GM23338 (cell line): ENCODE results near the gene TIMM44. TPM values are rescaled to one million over a fixed set of nuclear protein-coding genes. Genes with fewer than 3 reads are reported as not detected.
A peak's percentile ranks its signal among the peaks of the same experiment; 100 is the strongest.

ENCODE experiments used
- ATAC-seq: fragments of 200-7000 bp; cut with Tn5 transposase; 3 replicates; pipeline ENCODE4 v1.9.1; 2020
- DNase-seq: peaks from one replicate; pipeline ENCODE4 v3.0.0-alpha.2; 2015; ENCODE audit warnings: low spot score
- H2AFZ ChIP-seq: fragments of 200-600 bp; sonication (generic); 2 replicates; pipeline ENCODE4 v1.8.0; 2016; ENCODE audit warnings: antibody characterized with exemption, mild to moderate bottlenecking, moderate library complexity
- H3F3A ChIP-seq: fragments of 200-600 bp; sonication (generic); replicated peaks from 2 replicates; pipeline ENCODE4 v1.8.0; 2017; ENCODE audit warnings: antibody characterized with exemption, mixed run types, low read depth
- H3K27ac ChIP-seq: fragments of 200-600 bp; sonication (generic); 2 replicates; pipeline ENCODE4 v1.6.1; 2016; ENCODE audit warnings: low read depth
- H3K27me3 ChIP-seq: fragments of 200-600 bp; sonication (generic); 2 replicates; pipeline ENCODE4 v1.8.0; 2016; ENCODE audit warnings: mild to moderate bottlenecking, mixed run types, moderate library complexity; ENCODE audit not compliant: insufficient read depth
- H3K36me3 ChIP-seq: fragments of 200-600 bp; sonication (generic); 2 replicates; pipeline ENCODE4 v1.8.0; 2016; ENCODE audit warnings: mild to moderate bottlenecking; ENCODE audit not compliant: insufficient read depth
- H3K4me1 ChIP-seq: fragments of 200-600 bp; sonication (generic); 2 replicates; pipeline ENCODE4 v1.8.0; 2016; ENCODE audit warnings: mild to moderate bottlenecking, moderate library complexity; ENCODE audit not compliant: insufficient read depth
- H3K4me2 ChIP-seq: fragments of 200-600 bp; sonication (generic); 2 replicates; pipeline ENCODE4 v1.7.1; 2017; ENCODE audit warnings: mixed run types
- H3K4me3 ChIP-seq: fragments of 200-600 bp; sonication (generic); 2 replicates; pipeline ENCODE4 v1.6.1; 2016; ENCODE audit warnings: mixed run types
- H3K79me2 ChIP-seq: fragments of 200-600 bp; sonication (generic); replicated peaks from 2 replicates; pipeline ENCODE4 v1.8.0; 2017; ENCODE audit warnings: mild to moderate bottlenecking; ENCODE audit not compliant: insufficient read depth
- H3K9me2 ChIP-seq: fragments of 200-600 bp; sonication (generic); 2 replicates; pipeline ENCODE4 v1.8.0; 2017; ENCODE audit not compliant: insufficient read depth
- H4K20me1 ChIP-seq: fragments of 200-600 bp; sonication (generic); replicated peaks from 2 replicates; pipeline ENCODE4 v1.8.0; 2017; ENCODE audit warnings: mild to moderate bottlenecking; ENCODE audit not compliant: insufficient read depth
- H3K27ac Mint-ChIP-seq: 2 replicates; pipeline ENCODE4 v1.8.0; 2020; ENCODE audit warnings: inconsistent platforms, mild to moderate bottlenecking, moderate library complexity, mixed read lengths
- H3K27me3 Mint-ChIP-seq: 3 replicates; pipeline ENCODE4 v1.8.0; 2022; ENCODE audit warnings: low read depth, mild to moderate bottlenecking, moderate library complexity, mixed read lengths, inconsistent platforms; ENCODE audit not compliant: insufficient read depth, poor library complexity
- H3K36me3 Mint-ChIP-seq: 3 replicates; pipeline ENCODE4 v1.8.0; 2021; ENCODE audit warnings: low read depth, mild to moderate bottlenecking, inconsistent platforms, moderate library complexity, mixed read lengths
- H3K4me1 Mint-ChIP-seq: 3 replicates; pipeline ENCODE4 v1.8.0; 2020; ENCODE audit warnings: mild to moderate bottlenecking, inconsistent platforms, mixed read lengths
- H3K4me3 Mint-ChIP-seq: 3 replicates; pipeline ENCODE4 v1.8.0; 2021; ENCODE audit warnings: moderate library complexity, mild to moderate bottlenecking, inconsistent platforms, mixed read lengths
- H3K9me3 Mint-ChIP-seq: 3 replicates; pipeline ENCODE4 v1.8.0; 2020; ENCODE audit warnings: moderate library complexity, mild to moderate bottlenecking, inconsistent platforms, mixed read lengths
- CREB1 ChIP-seq: fragments of 250-450 bp; sonication (Bioruptor Pico); IDR thresholded peaks from 2 replicates; pipeline ENCODE4 v1.5.0; 2020; ENCODE audit warnings: low read depth, mild to moderate bottlenecking, moderate library complexity
- EZH2phosphoT487 ChIP-seq: fragments of 200-600 bp; sonication (generic); IDR thresholded peaks from one replicate; pipeline ENCODE4 v1.8.1; 2018; ENCODE audit warnings: antibody characterized with exemption; ENCODE audit not compliant: unreplicated experiment
- JUNB ChIP-seq: IDR thresholded peaks from one replicate; pipeline ENCODE4 v1.6.1; 2016; ENCODE audit warnings: antibody characterized with exemption; ENCODE audit not compliant: unreplicated experiment
- NANOG ChIP-seq: IDR thresholded peaks from 2 replicates; pipeline ENCODE4 v1.6.1; 2016; ENCODE audit warnings: antibody characterized with exemption, borderline replicate concordance
- ZNF114 ChIP-seq: fragments of 250-450 bp; sonication (Bioruptor Pico); IDR thresholded peaks from 2 replicates; pipeline ENCODE4 v1.5.0; 2020; ENCODE audit warnings: mild to moderate bottlenecking, moderate library complexity
- ZNF331 ChIP-seq: fragments of 250-450 bp; sonication (Bioruptor Pico); IDR thresholded peaks from 2 replicates; pipeline ENCODE4 v1.5.0; 2020; ENCODE audit warnings: low read depth, mild to moderate bottlenecking, moderate library complexity
- polyA plus RNA-seq: library from polyadenylated mRNA; unstranded; fragments of >200 nt; fragmentation: Nextera tagmentation; extraction: Ambion mirVana; gene quantifications from 2 replicates; pipeline ENCODE4 v1.2.1, GENCODE V29; 2016
- total RNA-seq: library from RNA; depleted of rRNA; stranded (reverse); fragments of >200 nt; shearing (Covaris generic); gene quantifications from 2 replicates; pipeline ENCODE4 v1.2.3, GENCODE V29; 2014
- TF ChIP-seq, protein P1 (sequence below): fragments of 250-450 bp; sonication (Bioruptor Pico); IDR thresholded peaks from 2 replicates; pipeline ENCODE4 v1.5.0; 2020; ENCODE audit warnings: mild to moderate bottlenecking, moderate library complexity
- TF ChIP-seq, protein P2 (sequence below): IDR thresholded peaks from 2 replicates; pipeline ENCODE4 v1.6.1; 2016; ENCODE audit warnings: antibody characterized with exemption
- TF ChIP-seq, protein P3 (sequence below), 2 experiments: fragments of 200-600 bp in 1 of 2; sonication (generic) in 1 of 2; conservative IDR thresholded peaks; 2 replicates each; pipeline versions ENCODE4 v1.5.1 to v1.6.1; 2016 to 2017; ENCODE audit warnings: antibody characterized with exemption in 2 of 2, low read depth in 2 of 2, mild to moderate bottlenecking in 2 of 2, moderate library complexity in 1 of 2

The TIMM44 gene
- total and polyA plus RNA-seq, 2 experiments from 2014 or later = 125 to 128 TPM

DNA sequence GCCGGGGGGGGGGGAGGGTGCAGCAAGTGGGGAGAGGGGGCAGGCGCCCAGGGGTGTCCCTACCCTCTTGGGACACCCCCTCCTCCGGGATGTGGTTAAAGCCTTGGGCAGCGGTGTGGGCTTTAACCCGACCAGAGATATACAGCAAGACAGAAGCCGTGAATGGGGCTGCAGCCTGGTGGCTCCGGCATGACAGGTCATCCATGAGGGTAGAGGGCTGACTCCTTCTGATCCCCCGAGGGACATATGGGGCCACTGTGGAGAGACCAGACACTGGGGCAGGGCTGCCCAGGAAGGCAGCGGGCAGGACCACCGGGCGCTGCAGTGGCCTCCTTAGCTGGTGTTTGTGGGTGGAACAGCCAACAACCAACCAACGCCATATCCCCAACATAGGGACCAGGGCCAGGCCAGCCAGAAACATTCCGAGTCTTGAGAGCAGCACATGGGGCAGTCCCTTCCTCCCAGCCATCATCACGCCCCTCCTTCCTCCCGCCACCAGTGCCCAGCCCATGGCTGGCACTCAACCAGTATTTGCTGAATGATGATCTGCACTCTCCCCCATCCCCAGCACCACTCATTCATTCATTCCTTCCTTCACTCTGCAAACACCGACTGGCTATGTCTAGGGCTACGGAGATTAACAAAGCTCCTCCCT lies 43.8 kb upstream of the TIMM44 start (continued):
- TF ChIP-seq NANOG = no peak
- TF ChIP-seq CREB1 (CRISPR knock-in tag) = no peak

DNA sequence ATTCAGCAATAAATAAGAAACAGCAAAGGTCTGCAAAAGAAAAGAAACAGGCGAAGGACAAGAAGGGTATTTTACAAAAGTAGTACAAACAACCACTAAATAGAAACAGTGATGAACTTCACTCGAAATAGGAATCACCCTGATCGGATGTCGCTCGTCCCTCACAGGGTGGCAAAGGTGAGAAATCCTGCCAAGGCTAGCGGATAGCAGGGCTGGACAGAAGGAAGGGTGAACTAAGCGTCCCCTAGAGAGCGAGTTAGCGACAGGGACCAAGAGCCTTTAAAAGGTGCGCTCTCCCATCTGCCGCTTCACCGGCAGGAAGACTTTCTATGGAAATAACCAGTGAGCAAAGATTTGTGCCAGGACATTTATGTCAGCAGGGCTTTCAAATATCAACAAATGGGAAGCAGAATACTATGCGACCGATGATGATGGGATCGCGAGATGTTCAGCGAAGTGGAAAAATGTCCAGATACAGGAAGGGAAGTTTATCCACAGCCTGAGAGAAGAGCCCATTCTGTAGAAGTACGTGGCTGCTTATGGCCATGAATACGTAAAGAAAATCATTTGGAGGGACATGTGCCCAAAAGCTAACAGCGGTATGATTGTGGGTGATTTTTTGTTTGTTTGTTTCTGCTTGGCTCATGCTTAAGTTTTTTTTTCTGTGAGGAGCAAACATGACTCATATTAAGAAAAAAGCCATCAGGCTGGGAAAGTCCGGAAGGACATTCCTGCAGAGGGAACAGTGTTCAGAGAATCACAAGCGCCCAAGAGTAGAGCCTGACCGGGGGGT lies 43.1 kb upstream of the TIMM44 start:
- peaks cover 44% of the 10 kb centered on the region for H4K20me1 ChIP-seq
- no peaks in the 10 kb centered on the region for H3K9me3 Mint-ChIP-seq
- H3K4me3 Mint-ChIP-seq = no peak overlapping the region
- no peak overlapping the region for H2AFZ ChIP-seq
- H3K27me3 Mint-ChIP-seq = peaks cover 4% of the 10 kb centered on the region
- H3K27ac ChIP-seq = 0 out of 2 replicates have a peak overlapping the region, but pooled peaks have one; percentile 26
- ATAC-seq (no peak), DNase-seq (no peak)
- H3K36me3 ChIP-seq = peaks cover 29% of the 10 kb centered on the region
- H3K4me2 ChIP-seq = no peak overlapping the region
- H3K27me3 ChIP-seq = no peaks in the 10 kb centered on the region
- peak overlapping the region; percentile 78 for H3K27ac Mint-ChIP-seq
- H3K36me3 Mint-ChIP-seq = peaks cover 71% of the 10 kb centered on the region
- no peaks in the 10 kb centered on the region; the same call in 2 of the 3 replicates for H3K4me1 Mint-ChIP-seq
- no peaks in the 10 kb centered on the region for H3K9me2 ChIP-seq
- H3F3A ChIP-seq = peaks cover 7% of the 10 kb centered on the region; the same call in 1 of the 2 replicates
- H3K79me2 ChIP-seq = peaks cover 83% of the 10 kb centered on the region
- TF ChIP-seq, protein P1, sequence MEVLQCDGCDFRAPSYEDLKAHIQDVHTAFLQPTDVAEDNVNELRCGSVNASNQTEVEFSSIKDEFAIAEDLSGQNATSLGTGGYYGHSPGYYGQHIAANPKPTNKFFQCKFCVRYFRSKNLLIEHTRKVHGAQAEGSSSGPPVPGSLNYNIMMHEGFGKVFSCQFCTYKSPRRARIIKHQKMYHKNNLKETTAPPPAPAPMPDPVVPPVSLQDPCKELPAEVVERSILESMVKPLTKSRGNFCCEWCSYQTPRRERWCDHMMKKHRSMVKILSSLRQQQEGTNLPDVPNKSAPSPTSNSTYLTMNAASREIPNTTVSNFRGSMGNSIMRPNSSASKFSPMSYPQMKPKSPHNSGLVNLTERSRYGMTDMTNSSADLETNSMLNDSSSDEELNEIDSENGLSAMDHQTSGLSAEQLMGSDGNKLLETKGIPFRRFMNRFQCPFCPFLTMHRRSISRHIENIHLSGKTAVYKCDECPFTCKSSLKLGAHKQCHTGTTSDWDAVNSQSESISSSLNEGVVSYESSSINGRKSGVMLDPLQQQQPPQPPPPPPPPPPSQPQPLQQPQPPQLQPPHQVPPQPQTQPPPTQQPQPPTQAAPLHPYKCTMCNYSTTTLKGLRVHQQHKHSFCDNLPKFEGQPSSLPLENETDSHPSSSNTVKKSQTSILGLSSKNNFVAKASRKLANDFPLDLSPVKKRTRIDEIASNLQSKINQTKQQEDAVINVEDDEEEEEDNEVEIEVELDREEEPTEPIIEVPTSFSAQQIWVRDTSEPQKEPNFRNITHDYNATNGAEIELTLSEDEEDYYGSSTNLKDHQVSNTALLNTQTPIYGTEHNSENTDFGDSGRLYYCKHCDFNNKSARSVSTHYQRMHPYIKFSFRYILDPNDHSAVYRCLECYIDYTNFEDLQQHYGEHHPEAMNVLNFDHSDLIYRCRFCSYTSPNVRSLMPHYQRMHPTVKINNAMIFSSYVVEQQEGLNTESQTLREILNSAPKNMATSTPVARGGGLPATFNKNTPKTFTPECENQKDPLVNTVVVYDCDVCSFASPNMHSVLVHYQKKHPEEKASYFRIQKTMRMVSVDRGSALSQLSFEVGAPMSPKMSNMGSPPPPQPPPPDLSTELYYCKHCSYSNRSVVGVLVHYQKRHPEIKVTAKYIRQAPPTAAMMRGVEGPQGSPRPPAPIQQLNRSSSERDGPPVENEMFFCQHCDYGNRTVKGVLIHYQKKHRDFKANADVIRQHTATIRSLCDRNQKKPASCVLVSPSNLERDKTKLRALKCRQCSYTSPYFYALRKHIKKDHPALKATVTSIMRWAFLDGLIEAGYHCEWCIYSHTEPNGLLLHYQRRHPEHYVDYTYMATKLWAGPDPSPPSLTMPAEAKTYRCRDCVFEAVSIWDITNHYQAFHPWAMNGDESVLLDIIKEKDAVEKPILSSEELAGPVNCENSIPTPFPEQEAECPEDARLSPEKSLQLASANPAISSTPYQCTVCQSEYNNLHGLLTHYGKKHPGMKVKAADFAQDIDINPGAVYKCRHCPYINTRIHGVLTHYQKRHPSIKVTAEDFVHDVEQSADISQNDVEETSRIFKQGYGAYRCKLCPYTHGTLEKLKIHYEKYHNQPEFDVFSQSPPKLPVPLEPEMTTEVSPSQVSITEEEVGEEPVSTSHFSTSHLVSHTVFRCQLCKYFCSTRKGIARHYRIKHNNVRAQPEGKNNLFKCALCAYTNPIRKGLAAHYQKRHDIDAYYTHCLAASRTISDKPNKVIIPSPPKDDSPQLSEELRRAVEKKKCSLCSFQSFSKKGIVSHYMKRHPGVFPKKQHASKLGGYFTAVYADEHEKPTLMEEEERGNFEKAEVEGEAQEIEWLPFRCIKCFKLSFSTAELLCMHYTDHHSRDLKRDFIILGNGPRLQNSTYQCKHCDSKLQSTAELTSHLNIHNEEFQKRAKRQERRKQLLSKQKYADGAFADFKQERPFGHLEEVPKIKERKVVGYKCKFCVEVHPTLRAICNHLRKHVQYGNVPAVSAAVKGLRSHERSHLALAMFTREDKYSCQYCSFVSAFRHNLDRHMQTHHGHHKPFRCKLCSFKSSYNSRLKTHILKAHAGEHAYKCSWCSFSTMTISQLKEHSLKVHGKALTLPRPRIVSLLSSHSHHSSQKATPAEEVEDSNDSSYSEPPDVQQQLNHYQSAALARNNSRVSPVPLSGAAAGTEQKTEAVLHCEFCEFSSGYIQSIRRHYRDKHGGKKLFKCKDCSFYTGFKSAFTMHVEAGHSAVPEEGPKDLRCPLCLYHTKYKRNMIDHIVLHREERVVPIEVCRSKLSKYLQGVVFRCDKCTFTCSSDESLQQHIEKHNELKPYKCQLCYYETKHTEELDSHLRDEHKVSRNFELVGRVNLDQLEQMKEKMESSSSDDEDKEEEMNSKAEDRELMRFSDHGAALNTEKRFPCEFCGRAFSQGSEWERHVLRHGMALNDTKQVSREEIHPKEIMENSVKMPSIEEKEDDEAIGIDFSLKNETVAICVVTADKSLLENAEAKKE (CRISPR knock-in tag) = no peak
- TF ChIP-seq ZNF331 (CRISPR knock-in tag) = no peak
- TF ChIP-seq ZNF114 (CRISPR knock-in tag) = no peak
- TF ChIP-seq CREB1 (CRISPR knock-in tag) = no peak
- TF ChIP-seq, protein P2, sequence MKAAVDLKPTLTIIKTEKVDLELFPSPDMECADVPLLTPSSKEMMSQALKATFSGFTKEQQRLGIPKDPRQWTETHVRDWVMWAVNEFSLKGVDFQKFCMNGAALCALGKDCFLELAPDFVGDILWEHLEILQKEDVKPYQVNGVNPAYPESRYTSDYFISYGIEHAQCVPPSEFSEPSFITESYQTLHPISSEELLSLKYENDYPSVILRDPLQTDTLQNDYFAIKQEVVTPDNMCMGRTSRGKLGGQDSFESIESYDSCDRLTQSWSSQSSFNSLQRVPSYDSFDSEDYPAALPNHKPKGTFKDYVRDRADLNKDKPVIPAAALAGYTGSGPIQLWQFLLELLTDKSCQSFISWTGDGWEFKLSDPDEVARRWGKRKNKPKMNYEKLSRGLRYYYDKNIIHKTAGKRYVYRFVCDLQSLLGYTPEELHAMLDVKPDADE = no peak
- TF ChIP-seq, protein P3, sequence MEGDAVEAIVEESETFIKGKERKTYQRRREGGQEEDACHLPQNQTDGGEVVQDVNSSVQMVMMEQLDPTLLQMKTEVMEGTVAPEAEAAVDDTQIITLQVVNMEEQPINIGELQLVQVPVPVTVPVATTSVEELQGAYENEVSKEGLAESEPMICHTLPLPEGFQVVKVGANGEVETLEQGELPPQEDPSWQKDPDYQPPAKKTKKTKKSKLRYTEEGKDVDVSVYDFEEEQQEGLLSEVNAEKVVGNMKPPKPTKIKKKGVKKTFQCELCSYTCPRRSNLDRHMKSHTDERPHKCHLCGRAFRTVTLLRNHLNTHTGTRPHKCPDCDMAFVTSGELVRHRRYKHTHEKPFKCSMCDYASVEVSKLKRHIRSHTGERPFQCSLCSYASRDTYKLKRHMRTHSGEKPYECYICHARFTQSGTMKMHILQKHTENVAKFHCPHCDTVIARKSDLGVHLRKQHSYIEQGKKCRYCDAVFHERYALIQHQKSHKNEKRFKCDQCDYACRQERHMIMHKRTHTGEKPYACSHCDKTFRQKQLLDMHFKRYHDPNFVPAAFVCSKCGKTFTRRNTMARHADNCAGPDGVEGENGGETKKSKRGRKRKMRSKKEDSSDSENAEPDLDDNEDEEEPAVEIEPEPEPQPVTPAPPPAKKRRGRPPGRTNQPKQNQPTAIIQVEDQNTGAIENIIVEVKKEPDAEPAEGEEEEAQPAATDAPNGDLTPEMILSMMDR (conservative IDR thresholded peaks at IDR 0.05; ENCODE audit: low read depth in 2 of 2) = no peak
- no peak for TF ChIP-seq EZH2phosphoT487
- TF ChIP-seq JUNB = no peak
- no peaks in the 10 kb centered on the region for H3K4me1 ChIP-seq
- H3K4me3 ChIP-seq = no peak overlapping the region
